K562 (cell line): ENCODE results near the gene KCNK4. TPM values are rescaled to one million over a fixed set of nuclear protein-coding genes. Genes with fewer than 3 reads are reported as not detected.

ENCODE experiments used
- ARID1B ChIP-seq: fragments of 450-650 bp; IDR thresholded peaks from 2 replicates; pipeline ENCODE4 v1.6.1; 2016; ENCODE audit warnings: antibody characterized with exemption, mild to moderate bottlenecking, inconsistent platforms
- ATF1 ChIP-seq, 2 experiments: fragments of 450-650 bp in 1 of 2; IDR thresholded peaks; 2 replicates each; pipeline ENCODE4 v1.6.1; 2016; ENCODE audit warnings: missing compliant biosample characterization in 1 of 2, missing genetic modification characterization in 1 of 2
- CCNT2 ChIP-seq: IDR thresholded peaks from 2 replicates; pipeline ENCODE4 v1.6.1; 2011; ENCODE audit warnings: borderline replicate concordance, low read depth, mild to moderate bottlenecking, moderate library complexity, mixed read lengths, low read length; ENCODE audit not compliant: insufficient read length; ENCODE audit errors: extremely low read depth
- CTCF ChIP-seq, 3 experiments: IDR thresholded peaks in 2 of 3; conservative IDR thresholded peaks in 1 of 3; 2 replicates each; pipeline ENCODE4 v1.5.1; 2011 to 2012; ENCODE audit warnings: low read length in 3 of 3, mild to moderate bottlenecking in 3 of 3, control low read depth in 2 of 3, improper control_type of control experiment in 1 of 3, inconsistent platforms in 1 of 3, low read depth in 1 of 3, mixed read lengths in 1 of 3, moderate library complexity in 1 of 3; ENCODE audit not compliant: insufficient read depth in 2 of 3
- DMBX1 ChIP-seq: fragments of 250-450 bp; sonication (Bioruptor Pico); IDR thresholded peaks from 2 replicates; pipeline ENCODE4 v1.8.0; 2022; ENCODE audit warnings: inconsistent platforms, mild to moderate bottlenecking, moderate library complexity, borderline replicate concordance
- EGR1 ChIP-seq: fragments of 450-650 bp; conservative IDR thresholded peaks from 2 replicates; pipeline ENCODE4 v1.6.1; 2017; ENCODE audit warnings: mild to moderate bottlenecking
- IRF9 ChIP-seq: fragments of 450-650 bp; IDR thresholded peaks from 2 replicates; pipeline ENCODE4 v1.6.1; 2016; ENCODE audit warnings: missing biosample characterization, missing genetic modification characterization
- JUND ChIP-seq, 2 experiments: IDR thresholded peaks; 2 replicates in 1 of 2; 3 replicates in 1 of 2; pipeline ENCODE4 v1.6.1; 2011; ENCODE audit warnings: borderline replicate concordance in 2 of 2, low read depth in 2 of 2, low read length in 2 of 2, improper control_type of control experiment in 1 of 2, missing biosample characterization in 1 of 2, missing genetic modification characterization in 1 of 2, missing genetic modification reagents in 1 of 2
- MYC ChIP-seq, 2 experiments: fragments of 250-450 bp in 1 of 2; sonication (Bioruptor Pico) in 1 of 2; IDR thresholded peaks; 2 replicates each; pipeline versions ENCODE4 v1.5.1 to v1.6.1; 2012 to 2021; ENCODE audit warnings: low read depth in 2 of 2, borderline replicate concordance in 1 of 2, improper control_type of control experiment in 1 of 2, low read length in 1 of 2, mild to moderate bottlenecking in 1 of 2, moderate library complexity in 1 of 2
- POLR2G ChIP-seq: fragments of 200-400 bp; formaldehyde crosslinking; IDR thresholded peaks from 2 replicates; pipeline ENCODE4 v1.6.1; 2017; ENCODE audit warnings: low read depth, mild to moderate bottlenecking, antibody characterized with exemption, low read length, moderate library complexity
- RBBP5 ChIP-seq: fragments of 200-600 bp; sonication (generic); IDR thresholded peaks from 2 replicates; pipeline ENCODE4 v1.6.1; 2012; ENCODE audit warnings: borderline replicate concordance, mild to moderate bottlenecking, low read length, control low read depth, inconsistent platforms; ENCODE audit not compliant: insufficient read depth, poor library complexity, severe bottlenecking
- SMAD1 ChIP-seq: fragments of 150-350 bp; IDR thresholded peaks from 2 replicates; pipeline ENCODE4 v1.6.1; 2014; ENCODE audit warnings: low read length, low read depth; ENCODE audit not compliant: partially characterized antibody
- SNRNP70 ChIP-seq: fragments of 200-400 bp; formaldehyde crosslinking; optimal IDR thresholded peaks from 2 replicates; pipeline ENCODE3; 2017; ENCODE audit warnings: low read depth, low read length
- TOE1 ChIP-seq, 2 experiments: fragments of 450-650 bp in 1 of 2; sonication (generic) in 1 of 2; formaldehyde crosslinking in 1 of 2; IDR thresholded peaks; 2 replicates each; pipeline versions ENCODE4 v1.7.1 to v1.8.0; 2016 to 2022; ENCODE audit warnings: borderline replicate concordance in 2 of 2, mild to moderate bottlenecking in 2 of 2, antibody characterized with exemption in 1 of 2, inconsistent platforms in 1 of 2, low read depth in 1 of 2, missing genetic modification reagents in 1 of 2, moderate library complexity in 1 of 2
- VEZF1 ChIP-seq: fragments of 200-800 bp; sonication (Bioruptor generic); IDR thresholded peaks from 2 replicates; pipeline ENCODE4 v1.6.1; 2017; ENCODE audit warnings: missing genetic modification characterization, missing compliant biosample characterization
- ZNF740 ChIP-seq, 3 experiments: fragments of 200-800 bp in 1 of 3; sonication (Bioruptor generic) in 1 of 3; sonication (generic) in 1 of 3; formaldehyde crosslinking in 1 of 3; IDR thresholded peaks; 2 replicates each; pipeline versions ENCODE4 v1.6.1 to v1.8.0; 2016 to 2022; ENCODE audit warnings: mild to moderate bottlenecking in 2 of 3, missing compliant biosample characterization in 2 of 3, missing genetic modification characterization in 2 of 3, missing genetic modification reagents in 1 of 3
- ZNF75A ChIP-seq: fragments of 450-650 bp; formaldehyde crosslinking; IDR thresholded peaks from 2 replicates; pipeline ENCODE4 v1.4.0; 2020; ENCODE audit warnings: mild to moderate bottlenecking
- polyA plus RNA-seq, 8 experiments: library from polyadenylated mRNA; depleted of rRNA in 4 of 8; stranded (reverse) in 5 of 8; unstranded in 3 of 8; fragments of >200 nt; fragmentation: Nextera tagmentation in 2 of 8; fragmentation: Illumina TruSeq in 1 of 8; extraction: Ambion mirVana in 2 of 8; extraction: Trizol in 1 of 8; gene quantifications; 2 replicates each; pipeline versions ENCODE4 v1.2.1 to v1.2.3, GENCODE V29; 2011 to 2014; ENCODE audit warnings: inconsistent platforms in 1 of 8, missing spikeins in 1 of 8
- total RNA-seq, 7 experiments: library from RNA; depleted of rRNA in 6 of 7; stranded (reverse); fragments of >200 nt in 6 of 7; fragmentation: Illumina TruSeq in 2 of 7; extraction: Trizol in 2 of 7; gene quantifications; 2 replicates each; pipeline versions ENCODE4 v1.2.1 to v1.2.3, GENCODE V29; 2011 to 2021; ENCODE audit warnings: low replicate concordance in 1 of 7

Gene KCNK4
- total and polyA plus RNA-seq, 9 of the 15 experiments (the other 6 are each of a cell fraction or from before 2014, with no cell fraction given), result not detected

GRCh38 chr11:64252003-64252872 is 38.9 kb upstream of the KCNK4 start (continued):
- TF ChIP-seq IRF9 (tag) (no peak), RBBP5 (no peak), VEZF1 (CRISPR knock-in tag) (peak; percentile 72), CTCF (IDR thresholded peaks at IDR 0.05 in 2 of 3, conservative IDR thresholded peaks at IDR 0.05 in 1 of 3; ENCODE audit: insufficient read depth in 2 of 3, low read depth in 1 of 3, low read length in 3 of 3) (peak; percentile 34 to 60 (median 46)), SMAD1 (peak; percentile 22), ZNF75A (CRISPR knock-in tag) (no peak), ATF1 (CRISPR knock-in tag; IDR thresholded peaks at IDR 0.05) (no peak), ATF1 (tag; IDR thresholded peaks at IDR 0.05) (no peak), ZNF740 (CRISPR knock-in tag; IDR thresholded peaks at IDR 0.05) (0 out of 2 replicates have a peak, but pooled peaks have one; percentile 7), ZNF740 (tag; IDR thresholded peaks at IDR 0.05) (no peak), EGR1 (peak; percentile 51), POLR2G (peak; percentile 62), TOE1 (IDR thresholded peaks at IDR 0.05; ENCODE audit: borderline replicate concordance) (0 out of 2 replicates have a peak, but pooled peaks have one; percentile 32), TOE1 (CRISPR knock-in tag; IDR thresholded peaks at IDR 0.05; ENCODE audit: borderline replicate concordance, low read depth) (no peak), JUND (IDR thresholded peaks at IDR 0.05; ENCODE audit: borderline replicate concordance, low read depth, low read length) (no peak), JUND (tag; IDR thresholded peaks at IDR 0.05; ENCODE audit: borderline replicate concordance, low read depth, low read length) (no peak), DMBX1 (CRISPR knock-in tag) (no peak), SNRNP70 (no peak), MYC (IDR thresholded peaks at IDR 0.05; ENCODE audit: low read depth, low read length) (peak; percentile 22; the same call in 1 of the 2 replicates), MYC (CRISPR knock-in tag; IDR thresholded peaks at IDR 0.05; ENCODE audit: borderline replicate concordance, low read depth) (no peak), CCNT2 (peak; percentile 28), ARID1B (0 out of 2 replicates have a peak, but pooled peaks have one; percentile 30)
